Liver (tissue), 2 donors: Measurements from ENCODE around the gene SPDYA.

Experiments used
- TF ChIP-seq, protein P1 (sequence below): fragments of 150-350 bp; IDR thresholded peaks from 2 replicates; pipeline ENCODE4 v1.5.1; 2017; ENCODE audit warnings: improper control_type of control experiment, low read depth, low read length; ENCODE audit not compliant: missing input control
- TF ChIP-seq, protein P2 (sequence below): IDR thresholded peaks from 2 replicates; pipeline ENCODE4 v1.6.1; 2016; ENCODE audit warnings: antibody characterized with exemption
- donor health status: healthy.

DNA sequence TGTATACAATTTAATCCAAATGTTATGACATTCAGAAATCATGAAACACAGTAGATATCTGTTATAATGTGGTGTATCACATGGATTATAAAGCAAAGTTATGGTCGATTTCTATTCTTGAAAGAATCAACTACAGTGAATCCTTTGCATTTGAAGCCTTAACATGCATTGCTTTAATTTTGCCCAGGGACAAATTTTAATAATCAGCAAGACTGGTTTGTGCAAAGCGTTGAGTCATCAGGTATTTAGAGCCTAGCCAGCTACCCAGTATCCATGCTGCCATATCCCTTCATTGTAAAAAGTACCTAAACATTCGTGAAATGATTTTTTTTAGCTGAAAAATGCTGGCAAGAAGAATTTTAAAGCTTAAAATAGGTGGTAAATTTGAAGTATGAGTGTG, 8.9 kb upstream of the SPDYA start:
- TF ChIP-seq, protein P1, sequence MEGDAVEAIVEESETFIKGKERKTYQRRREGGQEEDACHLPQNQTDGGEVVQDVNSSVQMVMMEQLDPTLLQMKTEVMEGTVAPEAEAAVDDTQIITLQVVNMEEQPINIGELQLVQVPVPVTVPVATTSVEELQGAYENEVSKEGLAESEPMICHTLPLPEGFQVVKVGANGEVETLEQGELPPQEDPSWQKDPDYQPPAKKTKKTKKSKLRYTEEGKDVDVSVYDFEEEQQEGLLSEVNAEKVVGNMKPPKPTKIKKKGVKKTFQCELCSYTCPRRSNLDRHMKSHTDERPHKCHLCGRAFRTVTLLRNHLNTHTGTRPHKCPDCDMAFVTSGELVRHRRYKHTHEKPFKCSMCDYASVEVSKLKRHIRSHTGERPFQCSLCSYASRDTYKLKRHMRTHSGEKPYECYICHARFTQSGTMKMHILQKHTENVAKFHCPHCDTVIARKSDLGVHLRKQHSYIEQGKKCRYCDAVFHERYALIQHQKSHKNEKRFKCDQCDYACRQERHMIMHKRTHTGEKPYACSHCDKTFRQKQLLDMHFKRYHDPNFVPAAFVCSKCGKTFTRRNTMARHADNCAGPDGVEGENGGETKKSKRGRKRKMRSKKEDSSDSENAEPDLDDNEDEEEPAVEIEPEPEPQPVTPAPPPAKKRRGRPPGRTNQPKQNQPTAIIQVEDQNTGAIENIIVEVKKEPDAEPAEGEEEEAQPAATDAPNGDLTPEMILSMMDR = no peak
- TF ChIP-seq, protein P2, sequence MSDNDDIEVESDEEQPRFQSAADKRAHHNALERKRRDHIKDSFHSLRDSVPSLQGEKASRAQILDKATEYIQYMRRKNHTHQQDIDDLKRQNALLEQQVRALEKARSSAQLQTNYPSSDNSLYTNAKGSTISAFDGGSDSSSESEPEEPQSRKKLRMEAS = no peak
